ENCODE data around the gene PLA1A.
"Not testable (repeated sequence)": the region's sequence is repeated elsewhere in the genome, so short reads cannot be mapped to it uniquely, and the experiment has no call there.

PLA1A gene

GRCh38 chr3:119660474-119661440 lies 63.1 kb downstream of the PLA1A start, which contains the start of gene POPDC2:
Gene POPDC2 (minus strand): TSS chr3:119660589. CDS start chr3:119660423, 166 bp downstream.
- DNase-seq (ENCODE audit: extremely low read depth in 1 of 2, low read depth in 1 of 2) = no peak

GRCh38 chr3:119662604-119663373 lies 65.1 kb downstream of the PLA1A start:
- no peak for DNase-seq (ENCODE audit: extremely low read depth in 1 of 2, low read depth in 1 of 2)

GRCh38 chr3:119663885-119664284 lies 66.2 kb downstream of the PLA1A start:
- DNase-seq (ENCODE audit: extremely low read depth in 1 of 2, low read depth in 1 of 2) = no peak

- no peak for DNase-seq (ENCODE audit: extremely low read depth in 1 of 2, low read depth in 1 of 2)
Measured at GRCh38 chr3:119664370-119664769, 66.7 kb downstream of the PLA1A start.

- no peak for DNase-seq (ENCODE audit: extremely low read depth in 1 of 2, low read depth in 1 of 2)
Measured at GRCh38 chr3:119664850-119665379, 67.2 kb downstream of the PLA1A start.

- DNase-seq (ENCODE audit: extremely low read depth in 1 of 2, low read depth in 1 of 2) = no peak
Measured at GRCh38 chr3:119665954-119666559, 68.4 kb downstream of the PLA1A start.

GRCh38 chr3:119669906-119670570 lies 72.4 kb downstream of the PLA1A start:
- DNase-seq (ENCODE audit: extremely low read depth in 1 of 2, low read depth in 1 of 2) = no peak

GRCh38 chr3:119672776-119673175 lies 75.1 kb downstream of the PLA1A start:
- no peak for DNase-seq (ENCODE audit: extremely low read depth in 1 of 2, low read depth in 1 of 2)

- no peak for DNase-seq (ENCODE audit: extremely low read depth in 1 of 2, low read depth in 1 of 2)
Measured at GRCh38 chr3:119673875-119674274, 76.2 kb downstream of the PLA1A start.

GRCh38 chr3:119675188-119675874 lies 77.6 kb downstream of the PLA1A start:
- DNase-seq (ENCODE audit: extremely low read depth in 1 of 2, low read depth in 1 of 2) = no peak

- no peak for DNase-seq (ENCODE audit: extremely low read depth in 1 of 2, low read depth in 1 of 2)
Measured at GRCh38 chr3:119676020-119676419, 78.3 kb downstream of the PLA1A start.

GRCh38 chr3:119676771-119677640 lies 79.3 kb downstream of the PLA1A start, which contains the start of gene COX17:
Gene COX17 (minus strand): TSS chr3:119677406. CDS start chr3:119677310, 96 bp downstream.
- DNase-seq (ENCODE audit: extremely low read depth in 1 of 2, low read depth in 1 of 2) = peak; percentile 90 to 95

- no peak for DNase-seq (ENCODE audit: extremely low read depth in 1 of 2, low read depth in 1 of 2)
Measured at GRCh38 chr3:119677641-119677934, 79.9 kb downstream of the PLA1A start.

GRCh38 chr3:119678209-119678608 lies 80.5 kb downstream of the PLA1A start:
- DNase-seq (ENCODE audit: extremely low read depth in 1 of 2, low read depth in 1 of 2) = not testable (repeated sequence)
